Fibroblast of lung (primary cell): ENCODE results near the gene MPZ. TPM values are rescaled to one million over a fixed set of nuclear protein-coding genes. Genes with fewer than 3 reads are reported as not detected.

Source experiments
- DNase-seq, 2 donors: peaks; one replicate each; pipeline versions ENCODE4 v3.0.0 to v3.0.0-alpha.2; 2010; ENCODE audit warnings: low read depth in 2 of 2
- H2AFZ ChIP-seq: 2 replicates; pipeline ENCODE4 v1.5.1; 2012; ENCODE audit warnings: low read length, control low read depth, inconsistent platforms
- H3K27ac ChIP-seq: 2 replicates; pipeline ENCODE4 v1.5.1; 2011; ENCODE audit warnings: low read length, control low read depth; ENCODE audit not compliant: insufficient read depth
- H3K27me3 ChIP-seq: 2 replicates; pipeline ENCODE4 v1.5.1; 2011; ENCODE audit warnings: mild to moderate bottlenecking, low read length; ENCODE audit not compliant: control insufficient read depth, insufficient read depth
- H3K36me3 ChIP-seq: 2 replicates; pipeline ENCODE4 v1.5.1; 2011; ENCODE audit warnings: low read length; ENCODE audit not compliant: control insufficient read depth, insufficient read depth
- H3K4me1 ChIP-seq: 2 replicates; pipeline ENCODE4 v1.5.1; 2011; ENCODE audit warnings: low read length; ENCODE audit not compliant: control insufficient read depth, insufficient read depth; ENCODE audit errors: extremely low read depth
- H3K4me2 ChIP-seq: 2 replicates; pipeline ENCODE4 v1.5.1; 2011; ENCODE audit warnings: low read length, control low read depth; ENCODE audit not compliant: insufficient read depth; ENCODE audit errors: extremely low read depth
- H3K4me3 ChIP-seq, 4 experiments: fragments of 200-600 bp in 1 of 4; sonication (generic) in 1 of 4; replicated peaks in 1 of 4; 2 replicates each; pipeline ENCODE4 v1.5.1; 2011 to 2016; ENCODE audit warnings: low read length in 4 of 4, low read depth in 3 of 4, mild to moderate bottlenecking in 3 of 4, control low read depth in 2 of 4, inconsistent platforms in 1 of 4, mixed read lengths in 1 of 4; ENCODE audit not compliant: insufficient read depth in 1 of 4; ENCODE audit errors: control extremely low read depth in 1 of 4
- H3K79me2 ChIP-seq: 2 replicates; pipeline ENCODE4 v1.5.1; 2012; ENCODE audit warnings: mild to moderate bottlenecking, low read length, inconsistent platforms; ENCODE audit not compliant: control insufficient read depth, insufficient read depth
- H3K9ac ChIP-seq: 2 replicates; pipeline ENCODE4 v1.5.1; 2011; ENCODE audit warnings: mild to moderate bottlenecking, low read length, control low read depth; ENCODE audit not compliant: insufficient read depth
- H3K9me3 ChIP-seq: 2 replicates; pipeline ENCODE4 v1.5.1; 2012; ENCODE audit warnings: low read depth, low read length; ENCODE audit not compliant: control insufficient read depth, insufficient read depth
- H4K20me1 ChIP-seq: 2 replicates; pipeline ENCODE4 v1.5.1; 2011; ENCODE audit warnings: low read length; ENCODE audit not compliant: control insufficient read depth, insufficient read depth; ENCODE audit errors: extremely low read depth
- EZH2 ChIP-seq: IDR thresholded peaks from 2 replicates; pipeline ENCODE4 v1.5.1; 2012; ENCODE audit warnings: low read length, control low read depth, mild to moderate bottlenecking; ENCODE audit errors: missing control alignments
- polyA minus RNA-seq: library from RNA; depleted of rRNA, polyadenylated mRNA; stranded (reverse); fragments of >200 nt; gene quantifications from 2 replicates; pipeline ENCODE4 v1.2.3, GENCODE V29; 2011; ENCODE audit warnings: low replicate concordance
- polyA plus RNA-seq, 2 donors: library from polyadenylated mRNA; depleted of rRNA in 1 of 2; stranded (reverse) in 1 of 2; unstranded in 1 of 2; fragments of >200 nt; gene quantifications; 2 replicates each; pipeline ENCODE4 v1.2.1, GENCODE V29; 2011 to 2012; ENCODE audit warnings: missing spikeins in 1 of 2
- total RNA-seq: library from RNA; depleted of rRNA; stranded (reverse); fragments of >200 nt; gene quantifications from 2 replicates; pipeline ENCODE4 v1.2.1, GENCODE V29; 2014
- TF ChIP-seq, protein P1 (sequence below), 2 donors: IDR thresholded peaks in 1 of 2; conservative IDR thresholded peaks in 1 of 2; 1 replicate in 1 of 2; 2 replicates in 1 of 2; pipeline ENCODE4 v1.5.1; 2011 to 2012; ENCODE audit warnings: low read length in 2 of 2, control low read depth in 1 of 2, inconsistent platforms in 1 of 2, low read depth in 1 of 2, mild to moderate bottlenecking in 1 of 2

The MPZ gene
- total RNA-seq (0.51 and 0.99 TPM in 2 replicates), polyA plus RNA-seq (1.1 and 1.9 TPM in 2 replicates), polyA minus RNA-seq (0.67 and 3.8 TPM in 2 replicates)
- polyA plus RNA-seq (2012), result 1.0 and 2.6 TPM in 2 replicates

DNA sequence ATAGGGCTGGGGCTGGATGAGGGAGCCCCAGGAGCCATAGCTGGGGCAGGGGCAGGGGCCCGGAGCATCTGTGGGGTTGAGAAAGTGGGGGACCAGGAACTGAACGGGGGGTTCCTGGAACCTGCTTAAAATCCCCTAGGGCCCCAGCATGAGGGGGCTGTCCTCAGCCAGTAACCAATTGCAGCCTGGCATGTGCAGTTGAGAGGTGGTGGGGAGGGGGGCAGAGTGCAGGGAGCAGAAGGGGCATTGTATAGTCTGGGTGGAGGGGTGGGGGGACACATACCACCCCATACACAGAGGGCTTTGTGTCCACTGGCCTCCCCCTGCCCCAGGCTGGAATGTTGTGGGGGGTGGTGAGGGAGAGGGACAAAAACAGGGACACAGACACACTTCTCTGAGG lies at the start of gene MPZ:
MPZ (minus strand) TSS at position 101 of the 400 bp plus-strand sequence; CDS start at position 38, 63 bp downstream.
- H3K9me3 ChIP-seq, result no peaks in the 10 kb centered on the region
- DNase-seq, result no peak
- TF ChIP-seq, protein P1, sequence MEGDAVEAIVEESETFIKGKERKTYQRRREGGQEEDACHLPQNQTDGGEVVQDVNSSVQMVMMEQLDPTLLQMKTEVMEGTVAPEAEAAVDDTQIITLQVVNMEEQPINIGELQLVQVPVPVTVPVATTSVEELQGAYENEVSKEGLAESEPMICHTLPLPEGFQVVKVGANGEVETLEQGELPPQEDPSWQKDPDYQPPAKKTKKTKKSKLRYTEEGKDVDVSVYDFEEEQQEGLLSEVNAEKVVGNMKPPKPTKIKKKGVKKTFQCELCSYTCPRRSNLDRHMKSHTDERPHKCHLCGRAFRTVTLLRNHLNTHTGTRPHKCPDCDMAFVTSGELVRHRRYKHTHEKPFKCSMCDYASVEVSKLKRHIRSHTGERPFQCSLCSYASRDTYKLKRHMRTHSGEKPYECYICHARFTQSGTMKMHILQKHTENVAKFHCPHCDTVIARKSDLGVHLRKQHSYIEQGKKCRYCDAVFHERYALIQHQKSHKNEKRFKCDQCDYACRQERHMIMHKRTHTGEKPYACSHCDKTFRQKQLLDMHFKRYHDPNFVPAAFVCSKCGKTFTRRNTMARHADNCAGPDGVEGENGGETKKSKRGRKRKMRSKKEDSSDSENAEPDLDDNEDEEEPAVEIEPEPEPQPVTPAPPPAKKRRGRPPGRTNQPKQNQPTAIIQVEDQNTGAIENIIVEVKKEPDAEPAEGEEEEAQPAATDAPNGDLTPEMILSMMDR (conservative IDR thresholded peaks at IDR 0.05 in 1 of 2, IDR thresholded peaks at IDR 0.05 in 1 of 2; ENCODE audit: low read depth in 1 of 2, low read length in 2 of 2), result no peak
- TF ChIP-seq EZH2, result no peak
- peaks cover 17% of the 10 kb centered on the region for H3K4me1 ChIP-seq
- no peaks in the 10 kb centered on the region for H3K36me3 ChIP-seq
- no peak within 1 kb of the TSS for H3K9ac ChIP-seq
- no peak within 1 kb of the TSS for H2AFZ ChIP-seq
- H3K4me2 ChIP-seq, result no peak within 1 kb of the TSS
- H3K27ac ChIP-seq, result no peak within 1 kb of the TSS
- H3K27me3 ChIP-seq, result no peaks in the 10 kb centered on the region
- peaks cover 2% of the 10 kb centered on the region for H3K79me2 ChIP-seq
- H4K20me1 ChIP-seq, result no peaks in the 10 kb centered on the region
- H3K4me3 ChIP-seq, result no peak within 1 kb of the TSS

DNA sequence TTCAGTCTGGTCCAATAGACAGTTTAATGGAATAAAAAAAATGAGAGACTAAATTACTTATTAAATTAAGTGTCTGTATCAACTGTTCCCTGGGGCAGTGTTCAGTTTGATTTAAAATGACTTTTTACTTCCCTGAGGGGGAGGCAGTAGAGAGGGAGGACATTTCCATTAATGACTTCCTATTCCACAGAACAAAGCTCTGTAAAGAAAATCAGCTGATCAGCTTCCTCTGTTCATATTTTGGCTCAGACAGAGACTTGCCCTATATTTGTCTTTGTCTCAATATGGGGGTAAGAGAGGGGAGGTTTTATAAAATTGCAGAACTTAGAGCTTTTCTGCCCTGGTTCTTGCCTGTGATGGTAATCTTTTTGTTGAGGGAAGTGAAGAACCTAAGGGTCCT lies 49.5 kb upstream of the MPZ start:
- no peaks in the 10 kb centered on the region for H4K20me1 ChIP-seq
- no peak overlapping the region for H3K4me2 ChIP-seq
- no peak for DNase-seq
- H3K9me3 ChIP-seq, result no peaks in the 10 kb centered on the region
- TF ChIP-seq, protein P1 (conservative IDR thresholded peaks at IDR 0.05 in 1 of 2, IDR thresholded peaks at IDR 0.05 in 1 of 2; ENCODE audit: low read depth in 1 of 2, low read length in 2 of 2), result no peak
- no peak for TF ChIP-seq EZH2
- no peaks in the 10 kb centered on the region for H3K36me3 ChIP-seq
- no peaks in the 10 kb centered on the region for H3K27me3 ChIP-seq
- H3K27ac ChIP-seq, result no peak overlapping the region
- no peak overlapping the region for H3K4me3 ChIP-seq
- H3K9ac ChIP-seq, result no peak overlapping the region
- no peaks in the 10 kb centered on the region for H3K79me2 ChIP-seq
- no peak overlapping the region for H2AFZ ChIP-seq
- H3K4me1 ChIP-seq, result no peaks in the 10 kb centered on the region

DNA sequence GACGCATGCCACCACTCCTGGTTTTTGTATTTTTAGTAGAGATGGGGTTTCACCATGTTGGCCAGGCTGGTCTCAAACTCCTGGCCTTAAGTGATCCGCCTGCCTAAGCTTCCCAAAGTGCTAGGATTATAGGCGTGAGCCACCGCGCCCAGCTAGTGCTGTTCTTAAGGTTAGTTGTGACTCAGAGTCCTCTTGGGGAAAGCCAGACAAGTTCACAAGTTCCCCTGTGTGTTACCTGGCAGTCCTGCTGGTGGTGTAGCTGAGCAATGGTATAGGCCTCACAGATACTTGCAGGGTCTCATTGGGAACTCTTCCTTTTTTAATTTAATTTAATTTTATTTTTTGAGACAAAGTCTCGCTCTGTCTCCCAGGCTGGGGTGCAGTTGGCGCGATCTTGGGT lies 47.3 kb upstream of the MPZ start:
- TF ChIP-seq, protein P1 (conservative IDR thresholded peaks at IDR 0.05 in 1 of 2, IDR thresholded peaks at IDR 0.05 in 1 of 2; ENCODE audit: low read depth in 1 of 2, low read length in 2 of 2), result no peak
- TF ChIP-seq EZH2, result no peak
- Histone ChIP-seq H3K4me3 (no peak overlapping the region), H3K27ac (no peak overlapping the region), H3K27me3 (no peaks in the 10 kb centered on the region), H3K9ac (no peak overlapping the region), H3K4me1 (no peaks in the 10 kb centered on the region), H4K20me1 (no peaks in the 10 kb centered on the region), H2AFZ (no peak overlapping the region), H3K9me3 (no peaks in the 10 kb centered on the region), H3K79me2 (no peaks in the 10 kb centered on the region), H3K4me2 (no peak overlapping the region), H3K36me3 (no peaks in the 10 kb centered on the region)
- DNase-seq, result no peak
